Cardiac fibroblast (primary cell): ENCODE measurements around the gene MID1.

ENCODE experiments used
- DNase-seq, 2 donors: peaks; one replicate each; pipeline versions ENCODE4 v3.0.0 to v3.0.0-alpha.2; 2010; ENCODE audit warnings: low read depth in 2 of 2
- H3K4me3 ChIP-seq, 2 donors: replicated peaks in 1 of 2; 1 replicate in 1 of 2; 2 replicates in 1 of 2; pipeline ENCODE4 v1.5.1; 2011; ENCODE audit warnings: low read depth in 2 of 2, low read length in 2 of 2, mild to moderate bottlenecking in 2 of 2, moderate library complexity in 1 of 2
- CTCF ChIP-seq: IDR thresholded peaks from one replicate; pipeline ENCODE4 v1.5.1; 2011; ENCODE audit warnings: low read depth, mild to moderate bottlenecking, low read length, inconsistent platforms

MID1 gene

GRCh38 chrX:10545882-10546281 is 74.5 kb downstream of the MID1 start:
- TF ChIP-seq CTCF, result no peak
- no peak overlapping the region for H3K4me3 ChIP-seq
- no peak for DNase-seq

- no peak for DNase-seq
- no peak for TF ChIP-seq CTCF
- no peak overlapping the region for H3K4me3 ChIP-seq
Measured at GRCh38 chrX:10542586-10542985, 77.8 kb downstream of the MID1 start.

- DNase-seq, result no peak
- H3K4me3 ChIP-seq, result no peak overlapping the region
- no peak for TF ChIP-seq CTCF
Measured at GRCh38 chrX:10538831-10539230, 81.6 kb downstream of the MID1 start.

GRCh38 chrX:10537308-10537707 is 83.1 kb downstream of the MID1 start:
- no peak overlapping the region for H3K4me3 ChIP-seq
- no peak for TF ChIP-seq CTCF
- no peak for DNase-seq

- DNase-seq, result no peak
- H3K4me3 ChIP-seq, result no peak overlapping the region
- no peak for TF ChIP-seq CTCF
Measured at GRCh38 chrX:10536744-10537143, 83.6 kb downstream of the MID1 start.

- H3K4me3 ChIP-seq, result no peak overlapping the region
- no peak for TF ChIP-seq CTCF
- DNase-seq, result peak in 1 of 2 donors; percentile 59
Measured at GRCh38 chrX:10534611-10535010, 85.8 kb downstream of the MID1 start.

GRCh38 chrX:10533696-10534365 is 86.6 kb downstream of the MID1 start:
- peak in 1 of 2 donors; percentile 3 for DNase-seq
- no peak for TF ChIP-seq CTCF
- H3K4me3 ChIP-seq, result no peak overlapping the region
